Upper lobe of right lung (tissue), 1 donor: Measurements from ENCODE around the gene PDE6C. TPM values are rescaled to one million over a fixed set of nuclear protein-coding genes. Genes with fewer than 3 reads are reported as not detected.
"Not testable (repeated sequence)": the region's sequence is repeated elsewhere in the genome, so short reads cannot be mapped to it uniquely, and the experiment has no call there.

ENCODE experiments used
- ATAC-seq: fragments of 200-7000 bp; cut with Tn5 transposase; one replicate; pipeline ENCODE4 v1.9.1; 2020; ENCODE audit warnings: mild to moderate bottlenecking, moderate library complexity
- DNase-seq: peaks from one replicate; pipeline ENCODE4 v3.0.0-alpha.2; 2020
- H3K27ac ChIP-seq: fragments of 200-600 bp; one replicate; pipeline ENCODE4 v1.8.0; 2022
- H3K27me3 ChIP-seq: fragments of 200-600 bp; one replicate; pipeline ENCODE4 v1.8.0; 2022; ENCODE audit warnings: mild to moderate bottlenecking
- H3K36me3 ChIP-seq: fragments of 200-600 bp; one replicate; pipeline ENCODE4 v1.8.0; 2022
- H3K4me1 ChIP-seq: fragments of 200-600 bp; one replicate; pipeline ENCODE4 v1.8.0; 2022
- H3K4me3 ChIP-seq: fragments of 200-600 bp; one replicate; pipeline ENCODE4 v1.8.0; 2022; ENCODE audit warnings: mild to moderate bottlenecking
- H3K9me3 ChIP-seq: fragments of 200-600 bp; one replicate; pipeline ENCODE4 v1.8.0; 2022
- intact Hi-C: fragments of 100-400 bp; cut with DNase I; formaldehyde crosslinking; loops from one replicate; pipeline ENCODE4 v1.11.0; 2022
- total RNA-seq: library from RNA; stranded (reverse); fragmentation: NEBNext Ultra II Directional; extraction: Animal tissue kit (Norgen Biotek cat#: 25700); gene quantifications from one replicate; pipeline ENCODE4 v1.2.1, GENCODE V29; 2021
- TF ChIP-seq, protein P1 (sequence below): fragments of 200-600 bp; IDR thresholded peaks from one replicate; pipeline ENCODE4 v1.8.0; 2022; ENCODE audit warnings: antibody characterized with exemption
- donor health status: DM: no; HTN: yes; CAD: no; lungs with severe emphysema.

Gene PDE6C
- total RNA-seq, 1 donor from 2014 or later: not detected

DNA sequence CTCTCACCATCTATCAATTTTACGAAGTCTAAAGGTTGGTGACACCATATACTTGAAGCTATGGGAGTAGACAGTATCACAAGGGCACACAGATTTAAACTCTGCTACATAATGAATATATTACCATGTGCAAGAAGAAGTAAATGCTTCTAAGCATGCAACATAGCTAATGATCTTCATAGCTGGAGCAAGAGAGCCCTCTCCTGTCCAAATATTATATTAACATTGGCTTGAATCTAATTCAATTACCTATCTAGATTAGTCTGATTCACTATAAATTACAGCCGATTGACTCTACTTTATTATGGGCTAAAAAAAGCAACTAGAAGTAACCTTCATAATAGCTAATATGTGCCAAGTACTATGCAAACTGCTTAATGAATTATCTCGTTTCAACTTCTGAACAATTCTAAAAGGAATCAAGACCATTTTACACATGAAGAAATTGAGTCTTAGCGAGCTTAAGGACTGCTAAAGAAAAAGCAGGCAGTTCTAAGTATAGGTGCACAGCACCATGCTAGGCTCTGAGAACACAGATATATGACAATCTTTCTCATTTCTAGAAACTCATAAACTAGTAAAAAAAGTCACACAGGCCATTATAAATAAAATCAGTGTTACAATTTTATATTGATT is 68.2 kb downstream of the PDE6C start:
- intact Hi-C loops: no loop called here

DNA sequence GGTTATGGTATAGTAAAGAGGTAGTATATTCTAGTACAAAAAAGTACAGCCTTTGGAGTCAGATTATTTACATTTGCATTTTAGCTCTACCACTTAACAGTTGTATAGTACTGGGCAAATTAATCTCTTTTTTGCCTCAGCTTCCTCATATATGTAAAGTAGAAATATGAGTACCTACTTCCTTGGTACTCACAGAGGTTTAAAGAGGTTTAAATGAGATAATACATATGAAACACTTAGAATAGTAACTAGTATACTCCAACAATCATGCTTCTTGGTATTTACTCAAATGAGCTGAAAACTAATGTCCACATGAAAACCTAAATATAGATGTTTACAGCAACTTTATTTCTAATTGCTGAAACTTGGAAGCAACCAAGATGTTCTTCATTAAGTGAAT is 75.4 kb downstream of the PDE6C start:
- TF ChIP-seq, protein P1, sequence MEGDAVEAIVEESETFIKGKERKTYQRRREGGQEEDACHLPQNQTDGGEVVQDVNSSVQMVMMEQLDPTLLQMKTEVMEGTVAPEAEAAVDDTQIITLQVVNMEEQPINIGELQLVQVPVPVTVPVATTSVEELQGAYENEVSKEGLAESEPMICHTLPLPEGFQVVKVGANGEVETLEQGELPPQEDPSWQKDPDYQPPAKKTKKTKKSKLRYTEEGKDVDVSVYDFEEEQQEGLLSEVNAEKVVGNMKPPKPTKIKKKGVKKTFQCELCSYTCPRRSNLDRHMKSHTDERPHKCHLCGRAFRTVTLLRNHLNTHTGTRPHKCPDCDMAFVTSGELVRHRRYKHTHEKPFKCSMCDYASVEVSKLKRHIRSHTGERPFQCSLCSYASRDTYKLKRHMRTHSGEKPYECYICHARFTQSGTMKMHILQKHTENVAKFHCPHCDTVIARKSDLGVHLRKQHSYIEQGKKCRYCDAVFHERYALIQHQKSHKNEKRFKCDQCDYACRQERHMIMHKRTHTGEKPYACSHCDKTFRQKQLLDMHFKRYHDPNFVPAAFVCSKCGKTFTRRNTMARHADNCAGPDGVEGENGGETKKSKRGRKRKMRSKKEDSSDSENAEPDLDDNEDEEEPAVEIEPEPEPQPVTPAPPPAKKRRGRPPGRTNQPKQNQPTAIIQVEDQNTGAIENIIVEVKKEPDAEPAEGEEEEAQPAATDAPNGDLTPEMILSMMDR: no peak
- intact Hi-C loops: no loop called here
- no peak overlapping the region for H3K27ac ChIP-seq
- H3K4me1 ChIP-seq: no peaks in the 10 kb centered on the region
- no peak for ATAC-seq
- H3K9me3 ChIP-seq: no peaks in the 10 kb centered on the region
- peaks cover 40% of the 10 kb centered on the region for H3K36me3 ChIP-seq
- DNase-seq: no peak
- no peaks in the 10 kb centered on the region for H3K27me3 ChIP-seq
- H3K4me3 ChIP-seq: no peak overlapping the region

More for the DNA sequence above, 68.2 kb downstream of the PDE6C start:
- ATAC-seq: peak; percentile 73
- TF ChIP-seq, protein P1: peak; percentile 41
- H3K27ac ChIP-seq: no peak overlapping the region
- peaks cover 58% of the 10 kb centered on the region for H3K36me3 ChIP-seq
- H3K4me3 ChIP-seq: no peak overlapping the region
- H3K9me3 ChIP-seq: no peaks in the 10 kb centered on the region
- H3K27me3 ChIP-seq: no peaks in the 10 kb centered on the region
- no peak for DNase-seq
- H3K4me1 ChIP-seq: no peaks in the 10 kb centered on the region

DNA sequence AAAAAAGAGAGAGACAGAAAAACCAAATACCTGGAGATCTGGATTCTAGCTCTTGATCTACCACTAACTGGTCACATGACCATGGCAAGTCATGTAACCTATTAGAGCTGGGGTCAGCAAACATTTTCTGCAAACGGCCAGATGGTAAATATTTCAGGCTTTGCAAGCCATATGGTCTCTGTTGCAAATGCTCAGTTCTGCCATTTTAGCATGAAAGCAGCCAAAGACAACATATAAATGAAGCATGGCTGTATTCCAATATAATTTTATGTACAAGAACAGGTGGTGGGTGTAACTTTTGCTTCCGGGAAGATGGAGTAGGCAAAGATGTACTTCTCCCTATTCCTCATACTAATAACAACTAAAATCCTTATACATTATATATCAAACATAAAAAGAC is 83.4 kb downstream of the PDE6C start:
- Histone ChIP-seq H3K27ac (no peak overlapping the region), H3K9me3 (no peaks in the 10 kb centered on the region), H3K4me3 (no peak overlapping the region), H3K4me1 (no peaks in the 10 kb centered on the region), H3K36me3 (peaks cover 79% of the 10 kb centered on the region), H3K27me3 (no peaks in the 10 kb centered on the region)
- ATAC-seq: no peak
- TF ChIP-seq, protein P1: no peak
- DNase-seq: no peak
- intact Hi-C loops: no loop called here

DNA sequence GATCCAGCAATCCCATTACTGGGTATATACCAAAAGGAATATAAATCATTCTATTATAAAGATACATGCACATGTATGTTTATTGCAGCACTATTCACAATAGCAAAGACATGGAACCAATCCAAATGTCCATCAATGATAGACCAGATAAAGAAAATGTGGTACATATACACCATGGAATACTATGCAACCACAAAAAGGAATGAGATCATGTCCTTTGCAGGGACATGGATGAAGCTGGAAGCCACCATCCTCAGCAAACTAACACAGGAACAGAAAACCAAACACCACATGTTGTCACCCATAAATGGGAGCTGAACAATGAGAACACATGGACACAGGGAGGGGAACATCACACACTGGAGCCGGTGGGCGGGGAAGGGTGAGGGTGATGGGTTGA is 84.2 kb downstream of the PDE6C start:
- H3K27me3 ChIP-seq, intact Hi-C loops, H3K4me3 ChIP-seq, DNase-seq, H3K9me3 ChIP-seq, H3K27ac ChIP-seq, ATAC-seq, H3K4me1 ChIP-seq: not testable (repeated sequence)
- H3K36me3 ChIP-seq: peaks cover 72% of the 10 kb centered on the region

DNA sequence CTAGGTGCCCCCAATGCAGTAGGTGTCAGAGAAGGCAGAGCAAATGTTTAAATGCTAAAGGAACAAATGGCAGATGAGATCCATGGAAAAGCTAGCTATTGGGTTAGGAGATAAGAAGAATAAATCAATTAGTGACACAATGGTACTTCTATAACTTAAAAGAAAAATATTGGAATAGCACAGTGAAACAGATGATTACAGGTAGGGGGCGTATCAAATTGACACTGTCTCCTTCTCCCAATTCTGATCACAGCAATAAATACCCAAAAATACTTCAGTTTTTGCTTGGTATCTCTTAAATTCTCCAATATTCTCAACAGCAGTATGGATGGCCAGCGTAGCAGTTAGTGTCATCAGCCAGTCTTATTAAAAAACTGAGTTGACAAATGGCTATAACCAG is 84.9 kb downstream of the PDE6C start:
- no peak overlapping the region for H3K4me3 ChIP-seq
- ATAC-seq: no peak
- no peak for DNase-seq
- peaks cover 66% of the 10 kb centered on the region for H3K36me3 ChIP-seq
- TF ChIP-seq, protein P1: no peak
- peaks cover 9% of the 10 kb centered on the region for H3K4me1 ChIP-seq
- no peaks in the 10 kb centered on the region for H3K27me3 ChIP-seq
- no peak overlapping the region for H3K27ac ChIP-seq
- intact Hi-C loops: no loop called here
- no peaks in the 10 kb centered on the region for H3K9me3 ChIP-seq

DNA sequence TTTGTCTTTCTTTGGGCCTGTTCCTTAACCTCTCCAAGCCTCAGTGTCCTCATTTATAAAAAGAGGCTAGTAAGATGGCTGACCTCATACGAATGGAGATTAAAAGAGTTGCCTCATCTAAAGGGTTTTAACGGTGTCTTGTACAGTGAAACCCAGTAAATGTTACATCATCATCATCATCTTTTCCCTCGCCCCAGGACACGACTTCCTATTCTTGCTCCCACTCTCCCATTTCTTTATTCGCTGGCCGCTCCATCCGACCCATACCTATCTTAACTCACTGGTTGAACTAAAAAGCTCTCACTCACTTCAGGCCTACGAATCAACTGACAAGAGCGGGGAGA is 89.5 kb downstream of the PDE6C start:
- H3K36me3 ChIP-seq: peaks cover 28% of the 10 kb centered on the region
- DNase-seq (no peak), ATAC-seq (peak; percentile 1)
- no peaks in the 10 kb centered on the region for H3K27me3 ChIP-seq
- intact Hi-C loops: no loop called here
- H3K4me3 ChIP-seq: peak overlapping the region; percentile 63
- TF ChIP-seq, protein P1: no peak
- H3K9me3 ChIP-seq: no peaks in the 10 kb centered on the region
- peaks cover 9% of the 10 kb centered on the region for H3K4me1 ChIP-seq
- peak overlapping the region; percentile 87 for H3K27ac ChIP-seq
